HT-29 (cell line): ENCODE results near the gene CD200. TPM values are rescaled to one million over a fixed set of nuclear protein-coding genes. Genes with fewer than 3 reads are reported as not detected.
A peak's percentile ranks its signal among the peaks of the same experiment; 100 is the strongest.
"Not testable (repeated sequence)": the region's sequence is repeated elsewhere in the genome, so short reads cannot be mapped to it uniquely, and the experiment has no call there.

Experiments used
- DNase-seq: peaks from one replicate; pipeline ENCODE4 v3.0.0-alpha.2; 2015; ENCODE audit warnings: low spot score
- total RNA-seq: library from RNA; depleted of rRNA; stranded (reverse); fragments of >200 nt; shearing (Covaris generic); gene quantifications from 2 replicates; pipeline ENCODE4 v1.2.3, GENCODE V29; 2014

The CD200 gene
- total RNA-seq, 1 experiment from 2014 or later = 0.71 TPM

DNA sequence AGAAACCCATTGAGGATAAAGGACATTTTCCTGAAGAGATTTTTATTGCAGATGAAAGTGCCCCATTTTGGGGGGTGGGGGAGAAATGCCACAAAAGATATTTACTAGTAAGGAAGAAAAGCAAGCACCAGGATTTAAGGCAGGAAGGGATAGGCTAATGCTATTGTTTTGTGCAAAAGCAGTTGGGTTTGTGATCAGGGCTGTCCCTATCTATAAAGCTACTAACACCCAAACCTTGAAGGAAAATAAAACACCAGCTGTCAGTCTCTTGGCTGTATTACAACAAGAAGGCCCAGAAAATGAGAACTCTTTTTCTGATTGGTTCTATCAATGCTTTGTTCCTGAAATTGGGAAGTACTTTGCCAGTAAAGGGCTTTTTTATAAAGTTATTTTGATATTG, 56.0 kb downstream of the CD200 start:
- DNase-seq = no peak

- DNase-seq = no peak
Observed at GRCh38 chr3:112389961-112390360, 57.0 kb downstream of the CD200 start.

DNA sequence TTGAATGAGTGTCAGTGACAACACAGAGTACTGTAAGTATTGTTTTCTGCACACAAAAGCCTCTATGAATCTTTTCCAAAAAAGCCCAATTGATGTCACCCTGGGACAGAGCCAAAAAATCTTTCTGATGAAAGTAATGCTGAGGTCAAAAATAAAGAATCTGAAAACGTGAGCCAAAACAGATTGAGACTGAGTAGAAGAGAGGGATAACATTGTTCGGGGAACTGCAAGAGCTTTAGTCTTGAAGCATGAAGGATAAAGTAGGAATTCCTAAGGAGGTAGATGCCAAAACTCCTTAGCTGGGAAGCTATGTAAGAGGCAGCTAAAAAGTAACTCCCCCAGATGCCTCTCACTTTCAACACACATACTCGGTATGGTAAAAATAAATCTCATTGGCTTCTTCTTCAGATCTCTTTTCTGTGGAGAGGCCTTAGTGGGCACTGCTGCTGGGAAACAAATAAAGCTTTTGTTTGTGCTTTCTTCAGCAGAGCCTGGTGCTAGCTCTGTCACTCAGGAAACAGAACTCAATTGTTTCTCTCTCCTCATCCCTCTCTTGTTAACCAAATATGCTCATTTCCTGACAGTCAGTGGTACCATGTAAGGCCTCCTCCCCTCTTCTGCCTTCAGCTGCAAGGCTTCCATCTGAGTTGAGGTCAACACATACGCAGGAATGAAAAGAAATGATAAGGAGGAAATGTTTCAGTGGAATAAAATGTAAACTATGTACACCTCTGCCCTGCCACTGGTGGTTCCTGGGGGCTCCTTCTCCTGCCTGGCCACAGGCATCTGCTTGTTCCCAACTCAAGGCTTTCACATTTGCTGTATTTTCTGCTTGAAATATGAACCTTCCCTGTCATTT, 58.1 kb downstream of the CD200 start:
- DNase-seq = no peak

GRCh38 chr3:112391648-112392047, 58.7 kb downstream of the CD200 start:
- DNase-seq = no peak

- no peak for DNase-seq
Observed at GRCh38 chr3:112392393-112393359, 59.7 kb downstream of the CD200 start.

DNA sequence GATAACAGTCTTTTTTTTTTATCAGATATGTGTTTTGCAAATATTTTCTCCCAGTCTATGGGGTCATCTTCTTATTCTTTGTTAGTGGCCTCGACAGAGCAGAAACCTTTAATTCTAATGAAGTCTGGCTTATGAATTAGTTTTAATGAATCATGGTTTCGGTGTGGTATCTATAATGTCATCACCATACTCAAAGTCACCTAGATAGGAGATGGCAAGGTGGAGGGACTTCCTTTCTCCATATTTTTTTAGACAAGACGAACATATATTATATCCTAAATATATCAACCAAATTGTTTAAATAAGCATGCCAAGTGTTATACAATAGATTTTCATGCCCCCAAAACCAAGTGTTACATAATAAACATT, 60.4 kb downstream of the CD200 start:
- no peak for DNase-seq

DNA sequence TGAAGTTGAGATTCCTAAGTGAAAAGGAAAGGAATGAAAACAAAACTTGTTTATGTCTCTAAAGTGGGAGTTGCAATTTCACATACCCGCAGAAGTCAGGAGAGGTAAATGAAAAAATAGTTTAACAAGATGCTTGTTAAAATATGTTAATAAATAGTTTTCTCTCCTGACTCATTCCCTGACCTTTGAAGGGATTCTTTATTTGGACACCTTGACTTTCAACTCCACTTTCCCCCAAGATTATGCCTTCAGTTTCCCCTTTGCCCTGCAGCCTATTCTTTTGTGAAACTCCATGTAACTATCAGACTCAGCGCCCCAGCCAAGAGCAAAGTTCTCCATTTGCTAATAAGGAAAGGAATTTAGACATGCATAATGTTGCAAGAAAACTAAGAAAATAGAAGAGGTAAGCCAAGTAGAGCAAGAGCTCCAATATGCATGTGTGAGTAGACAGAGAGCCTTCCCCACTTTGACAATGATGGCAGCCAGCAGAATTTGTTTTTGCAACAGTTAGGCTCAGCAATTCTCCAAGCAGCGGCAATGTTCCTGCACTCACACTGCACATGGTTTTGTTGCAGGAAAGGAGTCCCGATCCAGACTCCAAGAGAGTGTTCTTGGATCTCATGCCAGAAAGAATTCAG, 61.2 kb downstream of the CD200 start:
- no peak for DNase-seq

DNA sequence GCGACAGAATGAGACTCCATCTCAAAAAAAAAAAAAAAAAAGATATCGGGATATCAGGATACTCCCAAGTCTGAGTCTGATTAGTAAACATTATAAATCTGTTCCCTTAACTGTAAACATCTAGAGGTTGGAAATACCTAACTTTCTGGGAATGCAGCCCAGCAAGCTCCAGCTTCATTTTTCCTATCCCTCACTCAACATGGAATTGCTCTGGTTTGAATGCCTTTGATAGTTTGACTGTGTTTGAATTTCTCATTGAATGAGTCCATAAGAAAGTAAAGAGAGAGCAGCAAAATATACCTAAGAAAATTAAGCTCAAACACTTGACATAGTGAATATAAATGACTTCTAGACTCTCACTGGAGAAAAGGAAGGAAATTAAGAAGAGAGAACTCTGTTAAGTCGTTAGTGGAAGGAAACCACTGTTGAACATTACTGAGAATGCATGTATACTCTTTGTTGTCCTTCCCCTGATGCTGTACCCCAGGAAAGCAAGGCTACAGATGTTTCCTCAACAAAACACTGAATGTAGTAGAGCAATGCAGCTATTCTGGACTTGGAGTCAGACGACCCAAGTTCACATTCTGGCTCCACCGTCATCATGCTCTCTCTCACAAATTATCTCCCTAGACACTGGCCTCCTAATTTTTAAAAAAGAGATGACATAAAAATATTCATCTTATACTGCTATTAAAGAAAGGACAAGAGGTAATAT, 62.4 kb downstream of the CD200 start:
- no peak for DNase-seq

GRCh38 chr3:112395896-112396290, 62.9 kb downstream of the CD200 start:
- DNase-seq = no peak

DNA sequence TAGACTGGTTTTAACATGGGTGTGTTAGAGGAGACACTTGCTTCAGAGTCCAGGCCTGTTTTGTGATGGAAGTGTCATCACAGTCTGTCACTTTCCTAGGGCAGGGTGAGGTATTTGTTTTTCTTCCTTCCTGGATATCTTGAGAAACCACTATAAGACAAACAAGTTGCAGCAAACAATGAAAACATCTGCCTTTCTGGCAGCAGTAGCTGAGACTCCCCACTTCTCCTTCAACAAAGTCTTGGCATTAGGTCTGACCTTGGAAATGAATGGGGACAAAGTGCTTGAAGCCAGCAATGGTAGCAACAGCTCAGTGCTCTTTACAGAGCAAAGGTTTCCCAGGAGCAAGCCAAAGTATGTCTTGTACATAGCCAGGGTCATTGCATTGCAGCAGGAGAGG, 64.6 kb downstream of the CD200 start:
- DNase-seq = no peak

GRCh38 chr3:112399064-112399463, 66.1 kb downstream of the CD200 start:
- no peak for DNase-seq

GRCh38 chr3:112399554-112399953, 66.6 kb downstream of the CD200 start:
- DNase-seq = not testable (repeated sequence)

DNA sequence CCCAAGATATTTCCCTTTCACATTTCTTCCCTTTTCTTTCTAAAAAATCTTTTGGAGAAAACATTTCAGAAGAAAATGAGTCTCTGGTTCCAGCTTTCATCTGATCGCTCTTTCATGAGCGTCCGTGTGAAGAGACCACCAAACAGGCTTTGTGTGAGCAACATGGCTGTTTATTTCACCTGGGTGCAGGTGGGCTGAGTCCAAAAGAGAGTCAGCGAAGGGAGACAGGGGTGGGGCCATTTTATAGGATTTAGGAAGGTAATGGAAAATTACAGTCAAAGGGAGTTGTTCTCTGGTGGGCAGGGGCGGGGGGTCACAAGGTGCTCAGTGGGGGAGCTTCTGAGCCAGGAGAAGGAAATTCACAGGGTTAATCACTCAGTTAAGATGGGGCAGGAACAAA, 67.4 kb downstream of the CD200 start:
- not testable (repeated sequence) for DNase-seq

DNA sequence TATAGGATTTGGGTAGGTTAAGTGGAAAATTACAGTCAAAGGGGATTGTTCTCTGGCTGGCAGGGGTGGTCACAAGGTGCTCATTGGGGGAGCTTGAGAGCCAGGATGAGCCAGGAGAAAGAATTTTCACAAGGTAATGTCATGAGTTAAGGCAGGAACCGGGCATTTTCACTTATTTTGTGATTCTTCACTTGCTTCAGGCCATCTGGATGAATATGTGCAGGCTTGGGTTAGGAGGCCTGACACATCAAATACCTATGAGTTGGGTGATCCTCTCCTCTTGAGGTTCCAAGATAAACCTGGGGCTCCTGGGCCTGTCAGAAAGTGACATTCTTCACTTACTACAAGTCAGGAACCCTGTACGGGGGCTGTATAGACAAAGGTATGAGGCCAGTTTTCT, 68.7 kb downstream of the CD200 start:
- DNase-seq = no peak

DNA sequence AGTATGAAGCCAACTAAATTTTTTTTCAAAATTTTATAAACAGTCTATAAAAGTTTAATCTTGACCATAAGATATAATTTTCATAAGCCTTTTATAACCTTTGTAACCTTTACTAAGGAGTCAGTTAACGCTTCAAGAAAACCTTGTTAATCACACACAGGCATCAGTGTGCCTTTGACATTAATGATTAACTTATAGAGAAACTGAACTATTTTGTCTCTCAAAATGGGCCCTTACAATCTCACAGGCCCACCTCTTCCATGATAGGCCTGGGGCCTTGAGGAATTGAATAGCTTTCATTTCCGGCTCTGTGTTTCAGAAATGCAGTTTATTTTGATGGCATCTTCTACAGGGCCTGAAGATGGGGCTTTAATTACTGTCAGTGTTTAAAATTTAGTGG, 70.1 kb downstream of the CD200 start:
- DNase-seq = peak; percentile 36

- not testable (repeated sequence) for DNase-seq
Observed at GRCh38 chr3:112404924-112405549, 72.1 kb downstream of the CD200 start.

DNA sequence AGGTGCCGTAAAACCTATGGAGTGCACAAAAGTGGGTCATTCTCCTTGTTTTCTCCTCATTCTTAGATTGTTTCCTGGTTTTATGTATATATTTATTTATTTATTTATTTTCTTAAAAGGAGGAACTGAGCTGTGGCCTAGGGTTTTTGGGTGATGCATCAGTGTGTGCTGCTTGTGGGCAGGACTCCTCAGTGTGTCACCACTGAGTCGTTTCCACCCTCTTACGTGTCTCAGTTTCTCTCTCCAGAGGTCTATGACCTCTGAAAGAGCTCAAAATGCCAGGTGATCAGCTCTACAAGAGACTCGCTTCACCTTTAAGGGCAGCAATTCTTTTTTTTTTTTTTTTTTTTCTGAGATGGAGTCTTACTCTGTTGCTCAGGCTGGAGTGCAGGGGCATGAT, 72.9 kb downstream of the CD200 start:
- no peak for DNase-seq

DNA sequence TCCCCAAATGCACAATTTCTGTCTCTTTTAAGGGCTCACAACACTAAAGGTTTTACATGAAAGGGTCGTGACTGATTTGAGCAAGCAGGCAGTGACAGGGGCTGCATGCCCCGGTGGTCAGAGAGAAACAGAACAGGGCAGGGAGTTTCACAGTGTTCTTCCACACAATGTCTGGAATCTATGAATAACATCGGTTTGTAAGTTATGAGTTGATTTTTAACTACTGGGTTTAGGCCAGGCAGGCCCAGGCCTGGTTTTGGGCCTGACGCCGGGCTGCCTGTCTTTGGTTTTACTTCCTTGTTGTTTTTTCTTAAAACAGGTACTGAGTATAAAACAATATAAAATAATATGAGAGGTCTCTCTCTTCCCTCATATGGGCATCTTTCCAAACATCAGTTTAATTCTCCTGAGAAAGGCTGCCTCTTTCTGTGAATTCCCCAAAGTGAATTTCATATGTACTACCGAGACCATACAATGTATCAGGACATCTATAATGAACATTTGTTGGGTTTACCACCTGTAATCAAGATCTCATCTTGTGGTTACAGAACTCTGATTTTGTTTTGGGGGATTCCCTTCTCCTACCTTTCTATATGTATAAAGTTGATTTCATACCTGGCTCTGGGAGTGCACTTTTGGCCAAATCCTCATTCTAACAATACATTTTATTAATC, 74.4 kb downstream of the CD200 start:
- DNase-seq = peak; percentile 40

DNA sequence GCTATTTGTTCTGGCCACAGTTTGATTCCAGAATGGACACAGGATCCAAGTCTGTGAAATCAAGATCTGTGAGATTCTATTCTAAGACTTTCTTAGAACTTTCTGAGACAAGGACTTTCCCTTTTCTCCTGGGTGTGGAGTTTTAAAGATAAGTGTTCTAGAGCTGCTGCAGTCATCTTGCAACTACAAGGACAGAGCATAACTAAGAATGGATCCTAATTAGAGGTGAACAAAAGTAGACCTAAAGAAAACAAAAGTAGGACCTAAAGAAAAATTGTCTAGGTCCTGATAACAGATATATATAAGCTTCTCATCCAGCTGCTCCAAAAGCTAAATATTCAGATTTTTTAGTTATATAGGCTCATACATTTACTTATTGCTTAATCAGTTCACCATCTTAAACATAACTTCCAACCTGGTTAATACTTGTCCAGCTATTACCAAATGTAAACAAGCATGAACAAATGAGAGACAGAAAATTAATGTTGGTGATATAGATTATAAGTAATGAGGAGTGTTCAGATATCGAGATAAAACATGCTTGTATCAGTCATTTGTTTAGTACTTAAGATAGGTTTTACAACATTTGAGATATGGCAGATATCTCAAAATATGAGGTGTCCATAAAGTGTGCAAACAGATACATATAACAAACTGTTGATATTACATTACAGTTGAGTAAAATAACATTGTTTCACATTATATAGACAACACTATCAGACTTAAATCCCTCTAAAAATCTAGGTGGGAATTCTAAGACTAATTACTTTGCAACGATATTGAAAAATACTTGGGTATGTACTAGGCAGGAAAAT, 75.1 kb downstream of the CD200 start:
- peak; percentile 61 for DNase-seq
